ENCODE measurements around the gene CAMSAP2.

DNA sequence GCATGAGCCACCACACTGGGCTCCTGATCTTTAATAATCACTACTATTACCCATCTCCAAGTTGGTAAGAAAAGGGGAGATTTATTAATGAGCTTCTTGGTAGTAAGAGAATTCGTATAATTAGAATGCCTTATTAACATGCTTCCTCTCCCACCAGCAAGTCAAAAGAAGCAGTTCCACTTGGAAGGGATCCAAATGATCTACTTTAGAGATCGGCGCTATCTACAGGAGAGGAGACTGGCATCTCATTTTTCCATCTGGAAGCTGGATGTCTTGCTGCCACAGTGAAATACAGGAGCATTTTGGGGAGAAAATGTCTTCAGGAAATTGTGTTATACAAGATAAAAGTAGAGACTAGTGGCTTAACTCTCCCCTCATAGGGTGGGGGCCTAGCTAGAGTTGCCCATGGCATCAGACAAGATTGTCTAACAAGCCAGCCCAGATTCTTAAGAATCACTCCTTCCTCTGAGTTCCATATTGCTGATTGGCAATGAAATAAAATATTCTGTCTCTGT, 33.6 kb upstream of the CAMSAP2 start:
- TF ChIP-seq, protein P1, sequence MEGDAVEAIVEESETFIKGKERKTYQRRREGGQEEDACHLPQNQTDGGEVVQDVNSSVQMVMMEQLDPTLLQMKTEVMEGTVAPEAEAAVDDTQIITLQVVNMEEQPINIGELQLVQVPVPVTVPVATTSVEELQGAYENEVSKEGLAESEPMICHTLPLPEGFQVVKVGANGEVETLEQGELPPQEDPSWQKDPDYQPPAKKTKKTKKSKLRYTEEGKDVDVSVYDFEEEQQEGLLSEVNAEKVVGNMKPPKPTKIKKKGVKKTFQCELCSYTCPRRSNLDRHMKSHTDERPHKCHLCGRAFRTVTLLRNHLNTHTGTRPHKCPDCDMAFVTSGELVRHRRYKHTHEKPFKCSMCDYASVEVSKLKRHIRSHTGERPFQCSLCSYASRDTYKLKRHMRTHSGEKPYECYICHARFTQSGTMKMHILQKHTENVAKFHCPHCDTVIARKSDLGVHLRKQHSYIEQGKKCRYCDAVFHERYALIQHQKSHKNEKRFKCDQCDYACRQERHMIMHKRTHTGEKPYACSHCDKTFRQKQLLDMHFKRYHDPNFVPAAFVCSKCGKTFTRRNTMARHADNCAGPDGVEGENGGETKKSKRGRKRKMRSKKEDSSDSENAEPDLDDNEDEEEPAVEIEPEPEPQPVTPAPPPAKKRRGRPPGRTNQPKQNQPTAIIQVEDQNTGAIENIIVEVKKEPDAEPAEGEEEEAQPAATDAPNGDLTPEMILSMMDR (optimal IDR thresholded peaks at IDR 0.05 in 1 of 3, IDR thresholded peaks at IDR 0.05 in 1 of 3, conservative IDR thresholded peaks at IDR 0.05 in 1 of 3; ENCODE audit: extremely low read depth in 1 of 3, insufficient read depth in 2 of 3, low read length in 3 of 3), result no peak
- no peak for TF ChIP-seq EZH2 (IDR thresholded peaks at IDR 0.05; ENCODE audit: low read length)

Measured in keratinocyte (primary cell).